ENCODE data around the gene MAN1C1.
"Not testable (repeated sequence)": the region's sequence is repeated elsewhere in the genome, so short reads cannot be mapped to it uniquely, and the experiment has no call there.

The MAN1C1 gene

DNA sequence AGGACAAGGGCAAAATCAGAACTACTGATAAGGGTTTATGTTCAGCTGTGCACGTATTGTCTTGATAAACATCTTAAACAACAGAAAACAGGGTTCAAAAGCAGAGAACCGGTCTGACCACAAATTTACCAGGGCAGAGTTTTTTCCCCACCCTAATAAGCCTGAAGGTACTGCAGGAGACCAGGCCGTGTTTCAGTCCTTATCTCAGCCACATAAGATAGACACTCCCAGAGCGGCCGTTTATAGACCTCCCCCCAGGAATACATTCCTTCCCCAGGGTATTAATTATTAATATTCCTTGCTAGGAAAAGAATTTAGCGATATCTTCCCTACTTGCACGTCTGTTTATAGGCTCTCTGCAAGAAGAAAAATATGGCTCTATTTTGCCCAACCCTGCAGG, 19.6 kb downstream of the MAN1C1 start:
- DNase-seq, result not testable (repeated sequence)

DNA sequence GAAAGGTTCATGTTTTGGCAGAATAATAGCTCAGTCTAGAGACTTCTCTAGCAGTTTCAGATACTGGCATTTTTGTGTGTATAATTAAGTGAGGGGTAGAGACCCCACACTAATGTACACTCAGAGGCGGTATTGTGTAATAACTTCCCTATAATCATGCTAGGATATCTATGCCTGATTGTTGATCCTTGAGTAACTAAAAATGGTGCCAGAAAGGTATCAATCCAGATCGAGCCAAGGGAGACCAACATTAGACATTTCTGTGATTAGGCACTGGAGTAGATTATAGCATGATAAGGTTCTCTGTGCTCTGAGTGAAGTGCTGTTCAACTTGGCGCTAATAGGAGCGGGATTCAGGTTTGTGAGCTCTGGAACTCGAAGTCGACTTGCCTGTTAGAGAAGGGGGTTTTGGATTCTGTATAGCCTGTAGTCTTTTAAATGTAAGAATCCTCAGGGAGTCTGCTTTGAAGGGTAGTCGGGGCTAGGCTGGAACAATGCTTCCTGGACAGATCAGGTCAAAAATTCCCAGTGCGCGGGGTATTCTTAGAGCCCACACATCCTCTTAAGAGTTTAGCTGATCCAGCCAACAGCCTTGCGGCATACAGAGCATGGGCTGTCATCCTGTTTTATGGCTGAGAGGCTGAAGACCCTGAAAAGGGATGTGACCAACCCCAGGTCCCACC, 24.2 kb downstream of the MAN1C1 start:
- DNase-seq, result no peak

DNA sequence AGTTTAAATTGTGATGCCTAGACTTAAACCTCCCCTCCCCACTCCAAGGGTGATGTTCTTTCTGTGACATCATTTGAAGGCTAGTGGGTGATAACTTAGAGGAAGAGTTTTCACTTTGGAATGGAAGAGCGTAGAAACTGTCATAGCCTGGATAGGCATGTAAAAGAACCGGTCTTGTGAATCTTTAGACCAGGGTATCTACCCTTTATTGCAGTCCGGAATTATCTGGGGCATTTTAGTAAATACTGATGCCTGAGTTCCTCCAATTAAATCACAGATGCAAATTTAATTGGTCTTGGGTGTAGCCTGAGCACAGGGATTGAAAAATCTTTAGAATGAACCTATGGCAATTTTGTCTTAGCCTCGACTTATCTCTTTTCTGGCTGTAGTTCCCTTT, 24.7 kb downstream of the MAN1C1 start:
- DNase-seq, result no peak

DNA sequence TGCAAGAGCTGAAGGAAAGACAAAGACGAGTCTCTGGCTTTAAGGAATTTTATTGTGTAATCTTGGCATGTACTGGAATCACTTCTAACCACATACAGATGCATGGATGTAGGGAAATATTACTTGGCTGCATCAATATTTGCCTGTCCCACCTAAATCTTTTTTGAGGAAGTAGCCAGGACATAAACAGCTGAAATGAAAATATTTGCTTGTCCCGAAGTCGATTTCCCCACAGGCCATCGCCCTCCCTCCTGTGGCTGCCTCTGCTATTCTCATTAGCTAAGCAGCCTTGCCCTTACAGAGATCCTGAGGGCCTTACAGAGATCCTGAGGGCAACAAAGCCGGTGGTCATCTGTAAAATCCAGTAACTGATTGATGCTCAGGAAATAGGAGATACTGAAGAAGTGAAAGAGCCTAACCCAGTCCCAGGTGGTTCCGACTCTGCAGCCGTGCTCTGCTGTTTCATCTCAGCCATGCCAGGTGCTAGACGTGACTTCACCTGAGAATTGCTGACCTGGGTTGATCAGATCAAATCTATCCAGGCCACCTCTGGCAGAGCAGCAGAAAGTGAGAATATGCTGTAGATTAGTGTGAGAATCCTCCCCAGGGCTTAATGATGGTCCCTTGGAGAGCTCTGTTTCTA, 25.5 kb downstream of the MAN1C1 start:
- DNase-seq, result peak; percentile 73

DNA sequence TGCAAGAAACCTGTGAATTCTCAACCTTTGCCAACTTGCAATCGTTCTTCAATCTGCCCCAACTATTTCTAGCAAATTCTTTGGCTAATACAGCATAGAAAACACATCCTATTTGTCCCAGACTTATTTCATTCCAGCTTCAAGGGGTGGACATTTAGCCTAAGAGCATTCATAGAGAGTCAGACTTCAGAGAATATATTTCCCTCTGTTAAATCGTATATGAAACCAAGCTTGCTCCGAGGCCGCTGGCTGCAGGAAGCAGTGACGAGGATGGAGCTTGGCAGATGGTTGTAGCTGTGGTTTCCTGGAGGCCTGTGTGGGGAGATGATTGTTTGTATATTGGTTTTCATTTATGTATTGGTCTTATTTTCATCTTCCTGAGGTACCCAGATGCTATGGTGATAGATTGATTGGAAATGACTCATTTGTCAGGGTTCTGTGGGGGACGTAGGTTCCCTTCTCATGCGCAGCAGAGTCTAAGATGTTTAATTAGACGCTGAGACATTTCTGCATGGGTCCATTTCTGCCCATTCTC, 26.1 kb downstream of the MAN1C1 start:
- DNase-seq, result peak; percentile 70

DNA sequence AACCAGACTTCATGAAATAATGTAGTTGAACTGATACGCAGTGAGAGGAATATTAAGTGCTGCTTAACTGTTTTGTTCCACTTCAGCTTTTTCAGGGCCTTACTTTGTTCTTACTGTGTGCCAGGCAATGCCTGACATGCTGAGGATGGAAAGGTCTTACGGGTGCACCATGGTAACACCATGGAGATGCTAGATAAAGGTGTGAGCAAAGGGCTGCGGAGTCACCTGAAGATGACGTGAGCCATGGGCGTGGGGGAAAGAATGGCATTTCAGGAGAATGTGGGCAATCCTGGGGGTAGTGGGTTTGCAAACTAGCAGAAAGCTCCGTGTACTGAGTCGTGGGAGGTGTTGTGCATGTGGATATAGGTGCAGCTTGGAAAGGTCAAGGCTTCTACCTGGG, 27.3 kb downstream of the MAN1C1 start:
- no peak for DNase-seq

DNA sequence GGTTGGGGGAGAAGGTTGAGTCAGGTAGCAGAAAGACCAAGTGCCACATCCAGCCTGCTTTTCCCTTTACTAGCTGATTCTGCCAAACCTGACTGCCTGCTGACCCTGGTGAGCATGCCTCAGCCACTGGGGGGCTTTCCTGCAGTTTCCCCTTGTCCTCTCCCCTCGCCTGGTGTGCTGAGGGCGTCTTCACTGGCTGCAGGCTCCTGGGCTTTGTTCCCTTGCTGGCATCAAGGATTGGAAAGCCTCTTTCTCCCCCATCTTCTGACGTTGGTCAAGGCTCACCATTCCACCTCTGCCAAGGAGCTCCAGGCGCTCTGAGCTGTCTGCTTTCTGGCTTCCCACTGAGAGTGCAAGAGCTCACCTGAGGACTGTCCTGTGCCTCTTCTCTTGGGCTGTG, 28.4 kb downstream of the MAN1C1 start:
- DNase-seq, result no peak

DNA sequence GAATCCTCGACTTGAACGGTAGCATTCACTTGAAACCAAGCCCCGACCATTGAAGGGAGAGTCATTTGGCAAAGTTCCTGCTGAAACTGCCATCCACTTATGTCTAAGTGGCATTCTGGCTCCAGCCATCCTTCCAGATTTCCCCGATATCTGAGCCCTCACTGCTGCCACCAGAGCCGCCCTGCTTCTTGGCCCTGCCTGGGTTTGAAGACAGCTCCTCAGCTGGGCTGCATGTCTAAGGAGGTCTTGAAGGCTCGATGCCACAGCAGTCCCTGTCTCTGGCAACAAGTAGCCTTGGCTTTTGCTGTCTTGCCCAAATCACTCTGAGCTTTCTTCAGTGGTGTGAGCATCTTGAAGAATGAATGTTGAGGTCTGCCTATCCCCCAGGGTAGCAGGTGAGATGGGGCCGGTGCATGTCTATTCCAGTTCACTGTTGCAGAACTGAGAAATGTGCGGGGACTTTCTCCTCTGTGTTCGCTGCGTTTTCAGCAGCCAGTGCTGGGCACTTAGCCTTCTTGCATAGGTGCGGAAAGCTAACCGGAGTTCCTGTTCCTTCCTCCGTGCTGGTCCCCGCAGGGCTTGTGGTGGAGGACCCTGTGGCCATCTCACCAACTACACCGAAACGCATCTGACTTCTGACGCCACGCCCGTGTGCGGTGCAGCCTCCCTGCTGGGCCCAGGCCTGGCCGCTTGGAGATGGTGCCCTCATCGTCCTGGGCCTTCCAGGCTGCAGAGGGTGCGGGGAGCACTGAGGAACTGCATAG, 29.2 kb downstream of the MAN1C1 start:
- DNase-seq, result no peak

DNA sequence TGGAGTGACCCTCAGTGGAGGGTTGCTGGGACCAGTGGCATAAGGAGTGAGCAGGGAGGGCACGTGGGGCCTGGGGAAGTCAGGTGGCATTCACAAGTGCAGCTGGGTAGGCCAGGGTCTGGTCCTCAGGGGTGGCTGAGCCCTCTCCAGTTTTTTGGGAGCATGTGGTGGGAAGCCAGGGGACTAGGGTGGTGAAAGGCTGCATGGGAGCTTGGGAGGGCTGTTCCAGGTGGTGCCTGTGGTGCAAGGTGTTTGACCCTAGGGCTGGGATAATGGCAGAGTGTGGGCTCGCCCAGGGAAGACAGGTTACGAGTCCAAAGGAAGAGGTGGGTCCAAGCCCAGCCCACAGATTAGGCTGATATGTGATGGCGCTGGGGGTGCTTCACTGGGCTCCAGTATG, 30.5 kb downstream of the MAN1C1 start:
- DNase-seq, result no peak

DNA sequence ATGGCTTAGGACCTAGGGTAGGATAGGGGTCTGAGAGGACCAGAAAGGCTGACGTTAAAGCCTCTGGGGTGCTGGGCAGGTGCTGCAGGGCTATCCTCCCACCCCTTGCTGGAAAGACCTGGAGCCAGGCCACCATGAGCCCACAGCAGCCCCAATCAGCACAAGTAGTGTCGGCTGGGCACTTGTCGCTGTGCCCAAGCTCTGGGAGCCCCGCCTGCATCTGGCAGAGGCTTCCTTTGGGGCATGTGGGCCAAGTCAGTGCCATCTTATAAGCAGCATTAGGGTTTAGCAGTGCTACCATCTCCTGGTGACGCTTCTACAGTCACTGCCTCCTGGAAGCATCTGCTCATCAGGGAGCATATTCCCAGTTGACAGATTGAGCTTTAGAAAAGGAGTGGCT, 31.3 kb downstream of the MAN1C1 start:
- DNase-seq, result no peak

DNA sequence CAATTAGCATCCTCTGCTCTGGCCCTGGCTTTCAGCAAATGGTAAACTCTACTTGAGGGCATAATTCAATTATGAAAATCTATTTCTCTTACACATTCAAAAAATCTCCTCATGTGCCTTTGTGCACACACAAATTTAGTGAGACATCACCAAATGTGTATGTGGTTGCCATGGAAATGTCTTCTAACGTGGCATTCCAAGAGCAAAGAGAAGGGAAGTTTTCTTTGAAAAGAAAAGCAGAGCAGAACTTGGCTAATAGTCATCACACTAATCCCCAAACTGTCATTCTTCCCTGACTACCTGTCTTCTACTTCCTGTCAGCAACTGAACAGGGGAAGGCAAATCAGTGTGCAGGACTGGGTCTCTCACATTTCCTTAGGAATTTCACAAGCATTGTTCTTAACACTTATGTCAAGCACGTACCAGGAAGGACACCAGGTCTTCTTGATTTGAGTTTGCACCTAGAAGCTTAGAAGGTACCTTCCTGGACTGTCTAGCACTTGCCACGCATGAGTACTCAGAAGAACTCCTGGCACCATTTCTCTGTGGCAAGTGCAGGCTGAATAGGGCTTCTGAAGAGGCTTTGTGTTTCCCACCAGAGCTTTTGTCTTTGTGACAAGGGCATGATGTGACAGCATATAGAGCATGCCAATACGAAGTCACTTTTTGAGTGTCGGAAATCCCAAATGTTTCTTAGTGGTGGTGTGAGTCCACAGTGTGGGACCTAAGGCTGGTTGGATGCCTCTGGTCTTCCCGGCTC, 32.3 kb downstream of the MAN1C1 start:
- DNase-seq, result peak; percentile 17

DNA sequence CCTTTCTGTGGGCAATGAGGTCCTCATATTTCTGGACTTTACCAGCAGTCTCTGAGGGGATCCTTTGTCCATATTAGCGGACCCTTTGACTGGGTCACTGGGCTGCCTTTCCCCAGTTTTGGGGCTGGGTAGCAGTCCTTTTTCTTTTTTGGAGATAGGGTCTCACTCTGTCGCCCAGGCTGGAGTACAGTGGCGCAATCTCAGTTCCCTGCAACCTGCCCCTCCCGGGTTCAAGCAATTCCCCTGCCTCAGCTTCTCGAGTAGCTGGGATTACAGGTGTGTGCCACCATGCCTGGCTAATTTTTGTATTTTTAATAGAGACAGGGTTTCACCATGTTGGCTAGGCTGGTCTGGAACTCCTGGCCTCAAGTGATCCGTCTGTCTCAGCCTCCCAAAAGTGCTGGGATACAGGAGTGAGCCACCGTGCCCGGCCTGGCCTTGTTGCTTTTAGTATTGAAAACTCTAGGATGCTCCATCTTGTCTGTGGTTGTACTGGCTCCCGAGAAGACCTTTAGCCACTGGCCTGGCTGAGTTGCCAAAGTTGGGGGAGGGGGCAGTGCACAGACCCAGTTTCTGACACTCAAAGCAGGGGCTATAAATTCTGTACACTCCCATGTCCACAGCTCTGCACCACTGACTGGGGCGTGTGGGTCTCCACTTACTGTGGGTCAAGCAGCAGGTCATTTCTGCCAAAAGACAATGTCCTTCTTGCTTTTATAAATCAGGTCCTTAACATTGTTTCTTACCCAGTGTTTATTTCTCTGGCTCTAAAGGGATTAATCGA, 33.1 kb downstream of the MAN1C1 start:
- no peak for DNase-seq

DNA sequence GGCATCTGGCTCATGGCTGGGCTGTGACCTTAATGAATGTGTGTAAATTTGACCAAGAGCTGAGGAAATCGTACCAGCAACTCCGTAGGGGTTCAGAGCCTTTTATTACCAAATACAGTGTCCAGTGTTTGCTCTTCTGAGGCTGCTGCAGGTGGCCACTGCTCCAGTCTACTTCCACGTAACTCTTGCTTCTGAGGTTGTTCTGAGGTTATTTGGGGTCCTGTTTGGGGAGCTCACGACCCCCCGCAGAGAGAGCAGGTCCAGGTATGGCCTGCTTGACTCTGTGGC, 33.6 kb downstream of the MAN1C1 start:
- no peak for DNase-seq

DNA sequence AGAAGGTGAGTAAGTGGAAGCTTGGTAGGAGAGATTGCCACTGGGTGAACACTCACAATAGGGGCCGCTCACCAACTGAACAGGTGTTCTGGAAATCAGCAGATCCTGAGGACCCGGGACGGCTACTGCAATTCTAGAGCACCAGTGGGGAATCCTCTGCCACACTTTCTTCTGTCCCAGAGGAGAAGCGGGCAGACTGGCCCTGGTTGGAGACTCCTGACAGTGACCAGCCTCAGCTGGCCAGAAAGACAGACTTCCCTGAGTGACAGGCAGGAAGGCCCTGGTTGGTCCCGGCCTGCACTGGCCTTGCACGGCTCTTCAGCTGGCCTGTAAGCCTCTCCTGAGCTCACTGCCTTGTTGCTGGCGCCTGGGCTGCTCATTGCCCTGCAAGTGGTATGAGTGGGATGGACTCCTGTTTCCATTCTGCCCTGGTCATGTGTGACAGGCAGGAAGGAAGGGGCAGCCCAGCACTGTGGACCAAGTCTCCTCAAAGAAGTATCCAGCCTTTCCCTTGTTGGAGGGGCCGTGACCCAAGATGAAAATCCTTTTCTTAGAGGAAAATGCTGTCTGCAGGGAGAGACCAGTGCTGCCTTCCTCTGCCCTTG, 34.5 kb downstream of the MAN1C1 start:
- DNase-seq, result no peak

DNA sequence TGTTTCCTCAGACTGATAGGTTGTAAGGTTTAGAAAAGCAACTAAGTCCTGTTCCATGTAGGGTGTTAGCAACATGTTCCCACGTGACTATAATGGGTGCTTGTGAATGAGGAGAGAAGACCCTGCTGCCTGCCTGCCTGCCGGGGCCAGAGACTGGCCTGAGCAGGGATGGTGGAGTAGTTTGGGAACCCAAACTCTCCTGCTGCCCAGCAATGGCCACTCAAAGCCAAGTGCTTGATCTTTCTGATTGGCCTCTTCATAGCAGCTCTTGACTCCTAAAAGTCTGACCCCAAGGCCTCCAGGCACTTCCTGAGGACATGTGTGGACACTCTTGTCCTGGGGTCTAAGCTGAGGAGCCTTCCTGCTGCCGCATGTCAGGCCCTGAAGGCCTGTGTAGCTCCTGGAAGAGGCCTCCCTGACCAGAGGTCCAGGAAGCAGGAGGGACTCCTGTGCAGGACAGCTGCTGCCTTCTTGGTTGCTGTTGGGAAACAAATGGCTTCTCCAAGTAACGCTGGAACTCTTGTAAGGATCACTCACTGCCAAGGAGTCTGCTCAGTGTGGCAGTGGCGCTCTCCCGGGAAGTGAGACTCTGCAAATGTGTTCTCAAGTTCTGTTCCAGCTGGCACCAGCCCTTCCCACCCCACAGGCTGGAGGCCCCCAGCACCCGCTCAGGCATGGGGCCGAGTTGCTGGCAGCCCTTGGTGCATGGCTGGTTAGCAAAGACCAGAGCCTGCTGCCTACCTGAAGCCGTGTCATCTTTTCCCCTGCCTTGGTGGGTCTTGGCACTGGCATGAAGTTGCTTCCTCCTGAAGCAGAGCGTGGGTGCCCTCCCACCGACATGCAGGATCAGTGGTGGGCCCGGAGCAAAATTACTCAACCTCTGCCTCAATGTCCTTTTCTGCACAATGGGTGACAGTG, 35.5 kb downstream of the MAN1C1 start:
- DNase-seq, result no peak

DNA sequence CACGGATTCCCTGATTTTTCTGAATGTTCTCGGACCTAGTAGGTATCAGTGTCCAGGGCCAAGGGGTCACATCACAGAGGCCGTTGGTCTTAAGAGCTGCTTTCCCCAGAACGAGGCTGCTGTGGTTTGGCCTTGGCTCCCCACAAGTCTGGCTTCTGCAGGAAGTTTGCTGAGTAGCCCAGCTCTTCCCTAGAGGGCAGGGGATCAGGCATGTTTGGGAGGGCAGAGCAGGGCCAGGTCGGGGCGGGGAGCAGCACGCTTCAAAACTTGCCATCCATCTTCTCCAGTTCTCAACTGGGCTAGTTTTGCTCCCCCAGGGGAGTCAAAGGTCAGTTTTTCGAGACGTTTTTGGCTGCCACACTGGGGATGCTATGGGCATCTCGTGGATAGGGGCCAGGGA, 37.0 kb downstream of the MAN1C1 start:
- no peak for DNase-seq

DNA sequence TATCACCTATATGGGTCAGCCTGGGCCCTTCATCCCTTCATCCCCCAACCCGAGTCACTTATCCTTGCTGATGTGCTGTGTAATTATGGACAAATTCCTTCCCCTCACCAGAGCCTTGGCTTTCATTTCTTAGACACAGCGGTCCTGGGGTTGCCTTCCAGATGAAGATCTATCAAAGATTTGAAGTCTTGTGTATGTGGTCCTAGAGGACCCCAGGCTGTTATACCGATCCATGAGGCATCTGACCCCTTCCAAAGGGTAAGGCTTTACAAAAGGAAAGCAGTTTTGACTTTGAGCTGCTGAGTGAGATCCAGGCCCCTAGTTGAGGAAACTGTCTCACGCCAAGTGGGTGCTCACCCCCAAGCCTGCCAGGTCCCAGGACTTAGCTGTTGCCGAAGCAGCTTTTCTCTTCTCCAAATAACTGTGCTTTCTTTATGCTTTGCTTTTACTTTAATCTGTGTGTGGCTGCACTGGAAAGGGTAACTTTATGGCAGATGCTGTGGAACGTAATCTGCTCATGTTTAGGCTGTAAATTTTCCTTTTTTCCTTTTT, 37.6 kb downstream of the MAN1C1 start:
- no peak for DNase-seq

DNA sequence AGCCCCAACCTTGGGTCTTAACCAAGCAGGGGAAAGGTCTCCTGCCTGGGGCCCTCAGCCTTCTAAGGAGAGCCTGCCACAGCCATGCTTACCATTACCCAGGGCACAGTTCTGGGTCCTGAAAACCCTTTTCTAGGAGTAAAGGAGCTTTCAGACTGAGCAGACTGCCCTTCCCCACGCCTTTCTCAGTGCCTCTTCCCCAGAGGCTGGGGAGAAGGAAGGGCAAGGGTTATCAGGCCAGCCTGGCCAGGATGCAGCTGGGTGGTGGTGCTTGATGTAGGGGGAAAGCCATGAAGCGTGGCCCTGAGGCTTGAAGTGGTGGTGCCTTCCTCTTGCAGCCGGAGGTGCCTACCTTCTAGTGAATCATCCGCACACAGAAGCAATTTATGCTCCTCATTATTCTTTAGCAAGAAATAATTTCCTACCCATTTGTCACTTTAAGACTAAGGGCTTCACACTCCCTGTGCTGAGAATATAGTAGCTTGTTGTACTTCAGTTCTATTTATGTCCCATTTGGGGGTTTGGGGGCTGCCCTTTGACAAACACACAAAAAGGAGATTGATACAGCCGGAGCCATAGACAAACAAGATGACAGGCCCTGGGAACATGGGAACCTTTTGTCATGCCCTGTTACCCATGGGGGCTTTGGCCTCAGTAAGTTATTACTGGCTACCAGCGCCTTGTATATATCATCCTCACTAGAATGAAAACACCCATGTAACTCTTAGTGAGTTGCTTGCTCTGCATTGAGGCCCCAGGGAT, 40.7 kb downstream of the MAN1C1 start:
- no peak for DNase-seq

DNA sequence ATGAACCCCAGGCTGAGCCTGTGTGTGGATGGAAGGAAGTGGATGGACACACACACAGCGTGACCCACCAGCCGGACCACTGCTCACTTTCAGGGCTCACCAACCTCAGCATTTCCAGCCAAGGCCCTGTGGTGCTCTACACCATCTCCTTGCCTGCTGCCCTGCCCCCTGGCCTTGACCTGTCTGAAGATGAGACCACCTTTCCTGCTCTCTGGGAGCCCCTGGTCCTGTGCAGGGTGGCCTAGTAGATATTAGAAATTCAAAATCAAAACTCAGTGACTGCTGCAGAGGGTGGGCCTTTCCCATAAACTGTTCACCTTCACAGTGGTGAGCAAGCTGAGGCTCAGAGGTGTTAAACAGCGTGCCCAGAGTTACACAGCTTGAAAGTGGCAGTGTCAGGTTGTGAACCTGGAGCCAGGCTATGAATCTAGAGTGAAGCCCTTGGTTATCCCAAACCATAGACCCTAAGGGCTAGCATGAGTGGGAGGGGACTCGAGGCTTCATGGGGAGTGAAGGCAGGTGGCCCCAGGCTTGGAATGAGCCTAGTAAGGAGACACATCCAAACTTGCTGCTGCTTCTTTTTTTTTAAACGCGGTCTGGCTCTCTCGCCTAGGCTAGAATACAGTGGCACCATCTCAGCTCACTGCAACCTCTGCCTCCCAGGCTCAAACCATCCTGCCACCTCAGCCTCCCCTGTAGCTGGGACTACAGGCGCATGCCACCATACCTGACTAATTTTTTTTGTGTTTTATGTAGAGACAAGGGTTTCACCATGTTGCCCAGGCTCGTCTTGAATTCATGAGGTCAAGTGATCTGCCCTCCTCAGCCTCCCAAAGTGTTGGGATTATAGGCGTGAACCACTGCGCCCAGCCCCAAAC, 41.5 kb downstream of the MAN1C1 start:
- DNase-seq, result no peak

Data from fibroblast of skin of right quadriceps (primary cell).